HG03565 (cell line): ENCODE data around the gene RAD21L1.
"Not testable (repeated sequence)": the region's sequence is repeated elsewhere in the genome, so short reads cannot be mapped to it uniquely, and the experiment has no call there.

Source experiments
- ATAC-seq: cut with Tn5 transposase; IDR thresholded peaks from one replicate; pipeline ENCODE4 v1.9.1; 2021; ENCODE audit warnings: mild to moderate bottlenecking, moderate library complexity; ENCODE audit not compliant: unreplicated experiment

RAD21L1 gene

GRCh38 chr20:1199212-1199873 lies 26.5 kb upstream of the RAD21L1 start:
- ATAC-seq: no peak

DNA sequence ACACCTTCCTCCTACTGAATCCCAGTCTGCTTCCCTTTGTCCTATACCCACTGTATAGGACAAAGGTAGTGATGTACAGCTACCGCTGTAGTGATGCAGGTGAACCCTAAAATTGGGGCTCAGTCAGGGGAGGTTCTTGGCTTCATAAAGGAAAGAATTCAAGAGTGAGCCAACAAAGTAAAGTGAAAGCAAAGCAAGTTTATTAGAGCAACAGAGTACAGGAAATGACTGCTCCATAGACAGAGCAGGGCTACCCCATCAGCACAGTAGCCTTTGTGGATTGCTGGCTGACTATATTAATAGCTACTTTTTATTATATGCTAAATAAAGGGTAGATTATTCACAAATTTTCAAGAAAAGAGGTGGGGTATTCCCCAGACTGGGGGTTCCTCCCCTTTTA lies 25.9 kb upstream of the RAD21L1 start:
- no peak for ATAC-seq

DNA sequence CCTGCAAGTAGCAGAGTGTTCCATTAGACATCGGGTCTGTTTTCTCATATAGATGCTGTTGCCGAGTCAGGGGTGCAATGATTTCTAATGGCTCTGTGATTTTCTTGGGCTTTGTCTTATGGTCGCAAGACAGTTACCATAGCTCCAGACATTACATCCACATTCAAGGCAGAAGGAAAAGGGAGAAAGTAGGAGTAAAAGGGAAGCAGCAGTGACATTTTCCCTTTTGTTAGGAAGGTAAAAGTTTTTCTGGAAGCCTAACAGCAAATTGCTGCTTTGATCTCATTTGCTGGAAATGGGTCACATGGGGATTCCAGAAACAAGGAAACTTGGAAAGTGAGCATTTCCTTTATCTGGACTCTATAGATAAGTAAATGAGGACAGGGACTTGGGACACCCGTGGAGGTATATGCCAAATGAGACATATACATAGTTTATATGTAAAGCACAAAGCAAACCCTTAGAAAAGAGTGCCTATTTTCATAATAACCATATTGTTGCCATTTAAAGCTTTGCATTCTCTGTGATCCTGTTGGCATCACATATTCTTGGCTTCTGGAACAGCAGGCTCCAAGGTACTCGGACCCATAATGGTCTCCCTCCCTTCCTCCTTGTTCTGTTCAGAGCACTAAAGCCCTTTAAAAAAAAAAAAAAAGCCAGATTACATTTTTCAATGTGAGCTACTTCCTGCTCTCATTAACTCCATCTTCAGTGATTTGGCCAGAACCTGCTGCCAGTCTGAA lies 22.9 kb upstream of the RAD21L1 start, which contains the start of gene C20orf202:
Gene C20orf202 (plus strand): TSS at position 693 of the 743 bp plus-strand sequence. CDS start 132 bp downstream, outside the sequence.
- ATAC-seq: no peak

- no peak for ATAC-seq
Observed at GRCh38 chr20:1203630-1204029, 22.2 kb upstream of the RAD21L1 start.

- ATAC-seq: no peak
Observed at GRCh38 chr20:1204113-1204512, 21.7 kb upstream of the RAD21L1 start.

DNA sequence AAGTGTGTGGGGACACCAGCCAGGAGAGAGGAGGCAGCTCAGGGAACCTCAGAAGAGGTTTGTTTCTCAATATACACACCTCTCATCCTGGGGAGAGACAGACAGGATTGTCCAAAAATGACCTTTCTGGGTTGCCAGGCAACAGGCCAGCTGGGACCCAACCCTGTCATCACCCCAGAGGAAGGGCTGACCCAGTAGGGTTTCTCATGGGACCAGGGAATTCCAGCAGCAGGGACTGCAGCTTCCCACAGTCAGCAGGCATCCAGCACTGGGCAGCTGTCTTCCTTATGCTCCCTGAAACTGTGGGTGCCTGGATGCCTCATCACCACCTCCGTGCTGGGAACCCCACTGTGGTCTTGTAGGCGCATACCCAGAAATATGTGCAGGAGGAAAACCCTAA lies 21.3 kb upstream of the RAD21L1 start:
- no peak for ATAC-seq

DNA sequence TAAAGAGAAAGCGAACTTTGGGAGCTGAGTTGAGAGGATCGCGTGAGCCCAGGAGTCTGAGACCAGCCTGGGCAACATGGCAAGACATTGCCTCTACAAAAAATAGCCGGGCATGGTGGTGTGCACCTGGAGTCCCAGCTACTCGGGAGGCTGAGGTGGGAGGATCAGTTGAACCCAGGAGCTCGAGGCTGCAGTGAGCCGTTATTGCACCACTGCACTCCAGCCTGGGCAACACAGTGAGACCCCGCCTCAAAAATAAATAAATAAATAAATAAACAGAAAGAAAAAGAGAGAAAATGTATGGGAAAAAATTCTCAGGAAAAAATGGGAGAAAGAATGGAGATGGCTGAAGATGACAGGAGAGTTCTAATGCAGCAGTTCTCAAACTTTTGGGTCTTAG lies 20.0 kb upstream of the RAD21L1 start:
- ATAC-seq: no peak

GRCh38 chr20:1206366-1207148 lies 19.3 kb upstream of the RAD21L1 start:
- ATAC-seq: no peak

DNA sequence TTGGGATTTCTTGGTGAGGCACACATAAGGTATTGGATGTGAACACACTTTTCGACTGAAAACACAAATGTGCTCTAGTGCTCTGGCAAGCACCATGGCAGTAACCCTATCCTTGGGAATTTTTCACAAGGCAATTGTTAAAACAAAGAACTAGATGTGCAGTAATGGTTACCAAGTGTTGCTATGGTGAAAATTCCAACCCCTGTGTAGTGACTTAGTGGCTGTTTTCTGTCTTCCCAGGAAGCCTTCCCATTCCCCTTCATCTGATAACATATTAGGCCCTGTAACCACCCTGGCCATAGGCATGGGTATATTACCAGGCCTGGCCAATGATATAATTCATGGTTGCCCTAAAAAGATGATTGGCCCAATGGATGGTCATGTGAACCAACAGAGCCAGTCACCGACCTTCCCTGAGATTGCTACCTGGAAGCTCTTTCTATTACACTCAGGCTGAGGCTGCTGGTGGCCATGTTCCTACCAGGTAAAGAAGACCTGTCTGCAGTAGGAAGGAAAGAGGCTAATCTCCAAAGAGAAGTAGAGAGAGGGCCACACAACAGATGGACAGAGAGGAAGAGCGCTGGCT lies 18.5 kb upstream of the RAD21L1 start:
- ATAC-seq: no peak

DNA sequence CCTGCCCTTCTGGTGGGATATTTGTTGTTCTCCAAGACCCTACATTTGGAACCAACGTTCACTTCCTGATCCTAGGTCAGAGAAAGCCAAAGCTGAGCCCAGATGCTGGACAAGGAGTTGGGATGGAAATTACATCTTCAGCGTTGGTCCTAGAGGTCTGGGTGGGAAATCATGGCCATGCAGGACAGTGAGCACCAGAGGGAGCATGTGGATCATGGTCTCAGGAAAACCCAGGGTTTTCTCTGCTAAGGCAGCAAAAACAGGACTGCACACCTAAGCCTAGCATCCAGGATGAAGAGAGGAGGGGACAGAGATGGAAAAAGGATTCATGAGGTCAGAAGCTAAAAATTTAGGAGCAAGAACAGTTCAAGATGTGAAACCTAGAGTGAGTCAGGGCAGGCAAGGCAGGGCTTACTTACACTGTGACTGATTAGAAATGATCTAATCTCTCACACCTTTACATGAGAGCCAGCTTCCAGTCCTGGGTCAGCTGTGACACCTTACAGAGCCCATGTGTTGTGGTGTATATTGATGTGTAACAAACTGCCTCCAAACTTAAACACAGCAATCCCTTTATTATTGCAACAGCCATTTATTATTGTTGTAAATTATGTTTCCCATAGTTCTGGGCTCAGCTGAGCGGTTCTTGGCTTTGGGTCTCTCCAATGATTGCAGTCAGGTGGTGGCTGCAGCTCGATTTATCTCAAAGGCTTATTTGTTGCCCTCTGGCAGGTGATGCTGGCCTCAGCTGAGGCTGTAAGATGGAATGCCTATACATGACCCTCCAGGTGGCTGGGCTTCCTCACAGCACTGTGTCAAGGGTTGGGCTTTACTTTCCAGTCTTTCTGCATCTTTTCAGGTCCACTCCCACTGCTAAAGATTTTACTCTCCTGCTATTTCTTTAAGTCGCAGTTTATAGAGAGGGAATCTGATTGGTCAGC lies 16.1 kb upstream of the RAD21L1 start:
- ATAC-seq: no peak

- no peak for ATAC-seq
Observed at GRCh38 chr20:1210501-1210900, 15.3 kb upstream of the RAD21L1 start.

GRCh38 chr20:1212023-1212422 lies 13.8 kb upstream of the RAD21L1 start:
- ATAC-seq: no peak

DNA sequence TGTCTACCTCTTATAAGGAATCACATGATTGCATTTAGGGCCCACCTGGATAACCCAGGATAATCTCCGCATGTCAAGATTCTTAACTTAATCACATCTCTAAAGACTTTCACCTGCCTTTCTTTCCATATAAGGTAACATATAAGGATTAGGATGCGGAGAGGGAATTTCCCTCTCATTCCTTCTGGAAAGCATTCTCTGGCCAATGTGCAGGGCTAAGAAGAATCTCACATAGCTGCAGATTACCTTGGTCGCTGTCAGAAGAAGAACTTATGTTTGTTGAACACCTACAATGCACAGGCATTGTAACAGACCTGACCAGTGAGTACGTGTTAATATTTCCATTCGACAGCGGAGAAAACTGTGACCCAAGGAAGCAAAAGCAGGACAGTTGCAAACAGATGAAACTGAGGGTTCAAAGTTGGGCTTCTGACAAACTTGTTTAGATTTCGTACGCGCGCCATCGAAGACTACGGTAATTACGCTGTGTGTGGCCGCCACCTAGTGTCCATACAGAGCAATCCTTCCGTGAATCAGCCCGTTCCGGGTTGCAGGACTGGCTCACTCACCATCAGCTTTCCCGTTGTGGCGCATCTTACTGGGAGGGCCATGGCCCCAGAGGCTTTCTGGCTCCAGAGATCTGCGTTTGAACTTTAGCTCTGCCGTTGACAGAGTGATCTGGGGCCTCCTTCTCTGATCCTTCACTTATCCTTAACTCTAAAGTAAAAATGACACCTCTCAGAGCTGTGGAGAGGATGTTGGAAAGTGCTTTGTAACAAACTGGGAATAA lies 13.0 kb upstream of the RAD21L1 start:
- ATAC-seq: peak; percentile 57

- no peak for ATAC-seq
Observed at GRCh38 chr20:1214838-1215261, 11.0 kb upstream of the RAD21L1 start.

DNA sequence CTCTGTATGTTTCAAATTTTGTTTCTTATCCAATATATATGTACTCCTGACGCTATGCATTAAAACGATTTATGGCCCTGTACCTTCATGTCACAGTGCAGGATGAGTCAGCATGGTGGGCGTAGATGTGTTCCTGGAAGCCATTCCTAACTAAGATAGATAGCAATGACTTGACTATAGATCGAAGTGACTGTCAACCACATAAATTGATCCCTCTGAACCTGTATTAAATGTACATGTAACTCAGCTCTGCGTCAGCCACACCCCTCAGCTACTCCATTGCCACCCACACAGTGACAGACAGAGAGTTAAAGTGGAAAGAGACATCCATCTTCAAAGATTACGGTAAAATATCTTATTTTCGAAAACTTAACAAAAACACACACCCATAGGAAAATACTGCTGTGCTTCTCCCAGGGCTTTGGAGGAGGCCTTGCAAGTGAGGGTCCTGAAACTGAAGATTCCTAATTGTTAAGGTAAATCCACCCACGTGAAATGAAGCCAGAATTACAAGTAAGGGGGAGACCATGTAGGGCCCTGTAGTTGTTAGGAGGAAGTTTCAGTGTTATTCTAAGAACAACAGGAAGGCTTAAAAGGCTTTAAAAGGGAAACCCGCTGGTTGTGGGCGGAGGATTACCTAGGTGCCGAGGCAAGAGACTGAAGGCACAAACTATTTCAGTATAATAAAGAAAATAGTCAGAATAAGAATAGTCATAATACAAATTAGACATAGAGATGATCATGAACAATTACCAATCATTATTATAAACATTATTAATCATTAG lies 10.3 kb upstream of the RAD21L1 start:
- ATAC-seq: no peak

DNA sequence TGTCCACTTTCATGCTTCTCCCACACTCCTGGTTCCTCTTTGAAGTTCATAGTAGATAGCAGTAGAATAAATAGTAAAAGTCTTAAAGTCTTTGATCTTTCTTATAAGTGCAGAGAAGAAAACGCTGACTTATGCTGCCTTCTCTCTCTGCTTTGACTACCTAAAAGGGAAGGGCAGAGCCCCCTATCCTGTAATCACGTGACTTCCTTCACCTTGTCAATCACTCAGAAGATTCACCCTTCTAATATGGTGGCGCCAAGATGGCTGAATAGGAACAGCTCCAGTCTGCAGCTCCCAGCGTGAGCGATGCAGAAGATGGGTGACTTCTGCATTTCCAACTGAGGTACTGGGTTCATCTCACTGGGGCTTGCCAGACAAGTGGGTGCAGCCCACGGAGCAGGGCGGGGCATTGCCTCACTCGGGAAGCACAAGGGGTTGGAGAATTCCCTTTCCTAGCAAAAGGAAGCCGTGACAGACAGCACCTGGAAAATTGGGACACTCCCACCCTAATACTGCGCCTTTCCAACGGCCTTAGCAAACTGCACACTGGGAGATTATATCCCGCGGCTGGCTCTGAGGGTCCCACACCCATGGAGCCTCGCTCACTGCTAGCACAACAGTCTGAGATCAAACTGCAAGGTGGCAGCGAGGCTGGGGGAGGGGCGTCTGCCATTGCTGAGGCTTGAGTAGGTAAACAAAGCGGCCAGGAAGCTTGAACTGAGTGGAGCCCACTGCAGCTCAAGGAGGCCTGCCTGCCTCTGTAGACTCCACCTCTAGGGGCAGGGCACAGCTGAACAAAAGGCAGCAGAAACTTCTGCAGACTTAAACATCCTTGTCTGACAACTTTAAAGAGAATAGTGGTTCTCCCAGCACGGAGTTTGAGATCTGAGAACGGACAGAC lies 9.1 kb upstream of the RAD21L1 start:
- not testable (repeated sequence) for ATAC-seq

DNA sequence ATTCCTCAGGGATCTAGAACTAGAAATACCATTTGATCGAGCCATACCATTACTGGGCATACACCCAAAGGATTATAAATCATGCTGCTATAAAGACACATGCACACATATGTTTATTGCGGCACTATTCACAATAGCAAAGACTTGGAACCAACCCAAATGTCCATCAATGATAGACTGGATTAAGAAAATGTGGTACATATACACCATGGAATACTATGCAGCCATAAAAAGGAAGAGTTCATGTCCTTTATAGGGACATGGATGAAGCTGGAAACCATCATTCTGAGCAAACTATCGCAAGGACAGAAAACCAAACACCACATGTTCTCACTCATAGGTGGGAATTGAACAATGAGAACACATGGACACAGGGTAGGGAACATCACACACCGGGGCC lies 3.1 kb upstream of the RAD21L1 start:
- ATAC-seq: not testable (repeated sequence)
